GM19397 (cell line): ENCODE data around the gene HCFC2.

Source experiments
- ATAC-seq: cut with Tn5 transposase; IDR thresholded peaks from one replicate; pipeline ENCODE4 v1.9.1; 2021; ENCODE audit warnings: mild to moderate bottlenecking, moderate library complexity; ENCODE audit not compliant: unreplicated experiment

The HCFC2 gene

GRCh38 chr12:104056419-104056972 lies 7.8 kb upstream of the HCFC2 start:
- ATAC-seq = no peak

- ATAC-seq = no peak
Measured at GRCh38 chr12:104057771-104058197, 6.5 kb upstream of the HCFC2 start.

GRCh38 chr12:104058802-104059201 lies 5.5 kb upstream of the HCFC2 start:
- ATAC-seq = no peak

- ATAC-seq = no peak
Measured at GRCh38 chr12:104059963-104060362, 4.4 kb upstream of the HCFC2 start.

GRCh38 chr12:104060791-104061190 lies 3.5 kb upstream of the HCFC2 start:
- no peak for ATAC-seq

GRCh38 chr12:104063712-104064030 lies 660 bp upstream of the HCFC2 start:
- peak; percentile 25 for ATAC-seq

GRCh38 chr12:104064842-104065427 lies 604 bp downstream of the HCFC2 start:
- peak; percentile 28 for ATAC-seq

GRCh38 chr12:104072099-104072498 lies 7.8 kb downstream of the HCFC2 start:
- ATAC-seq = no peak

- ATAC-seq = no peak
Measured at GRCh38 chr12:104073699-104074098, 9.4 kb downstream of the HCFC2 start.

- no peak for ATAC-seq
Measured at GRCh38 chr12:104079024-104079423, 14.7 kb downstream of the HCFC2 start.

- no peak for ATAC-seq
Measured at GRCh38 chr12:104080764-104081163, 16.4 kb downstream of the HCFC2 start.

GRCh38 chr12:104083769-104084475 lies 19.6 kb downstream of the HCFC2 start:
- ATAC-seq = no peak

- ATAC-seq = no peak
Measured at GRCh38 chr12:104090685-104091084, 26.4 kb downstream of the HCFC2 start.

GRCh38 chr12:104091136-104091535 lies 26.8 kb downstream of the HCFC2 start:
- ATAC-seq = no peak

- ATAC-seq = no peak
Measured at GRCh38 chr12:104094284-104094683, 30.0 kb downstream of the HCFC2 start.

- no peak for ATAC-seq
Measured at GRCh38 chr12:104095289-104095688, 31.0 kb downstream of the HCFC2 start.

GRCh38 chr12:104097954-104098353 lies 33.6 kb downstream of the HCFC2 start:
- no peak for ATAC-seq

- no peak for ATAC-seq
Measured at GRCh38 chr12:104105461-104105860, 41.1 kb downstream of the HCFC2 start.

GRCh38 chr12:104106965-104107364 lies 42.6 kb downstream of the HCFC2 start:
- no peak for ATAC-seq

GRCh38 chr12:104108755-104109445 lies 44.6 kb downstream of the HCFC2 start:
- ATAC-seq = peak; percentile 73

GRCh38 chr12:104109446-104110271 lies 45.3 kb downstream of the HCFC2 start:
- no peak for ATAC-seq
